Neural progenitor cell (in vitro differentiated cells): ENCODE measurements around the gene RBM33. TPM values are rescaled to one million over a fixed set of nuclear protein-coding genes. Genes with fewer than 3 reads are reported as not detected.

ENCODE experiments used
- DNase-seq: peaks from one replicate; pipeline ENCODE4 v3.0.0-alpha.2; 2016; ENCODE audit warnings: low spot score
- H2AFZ ChIP-seq: fragments of 200-600 bp; sonication (generic); replicated peaks from 2 replicates; pipeline ENCODE4 v1.6.1; 2016; ENCODE audit warnings: antibody characterized with exemption
- H3F3A ChIP-seq: fragments of 200-600 bp; sonication (generic); 2 replicates; pipeline ENCODE4 v1.6.1; 2016; ENCODE audit warnings: antibody characterized with exemption, low read depth
- H3K27ac ChIP-seq: fragments of 200-600 bp; sonication (generic); 2 replicates; pipeline ENCODE4 v1.5.1; 2016; ENCODE audit warnings: mild to moderate bottlenecking
- H3K27me3 ChIP-seq: fragments of 200-600 bp; sonication (generic); 2 replicates; pipeline ENCODE4 v1.6.1; 2016; ENCODE audit warnings: mild to moderate bottlenecking, moderate library complexity
- H3K36me3 ChIP-seq: fragments of 200-600 bp; sonication (generic); 2 replicates; pipeline ENCODE4 v1.5.1; 2016
- H3K4me1 ChIP-seq: fragments of 200-600 bp; sonication (generic); 2 replicates; pipeline ENCODE4 v1.6.1; 2016; ENCODE audit warnings: mixed run types
- H3K4me2 ChIP-seq: fragments of 200-600 bp; sonication (generic); 2 replicates; pipeline ENCODE4 v1.6.1; 2016
- H3K4me3 ChIP-seq: fragments of 200-600 bp; sonication (generic); 2 replicates; pipeline ENCODE4 v1.5.1; 2016
- H3K79me2 ChIP-seq: fragments of 200-600 bp; sonication (generic); 2 replicates; pipeline ENCODE4 v1.6.1; 2016; ENCODE audit warnings: low read depth
- H3K9ac ChIP-seq: fragments of 200-600 bp; sonication (generic); 2 replicates; pipeline ENCODE4 v1.6.1; 2016
- H3K9me3 ChIP-seq: fragments of 200-600 bp; sonication (generic); 2 replicates; pipeline ENCODE4 v1.5.1; 2016; ENCODE audit warnings: low read depth
- H4K20me1 ChIP-seq: fragments of 200-600 bp; sonication (generic); 2 replicates; pipeline ENCODE4 v1.6.1; 2016; ENCODE audit warnings: low read depth
- H3K27ac Mint-ChIP-seq: 3 replicates; pipeline ENCODE4 v1.8.0; 2021; ENCODE audit warnings: mixed read lengths
- H3K27me3 Mint-ChIP-seq: 2 replicates; pipeline ENCODE4 v1.8.0; 2022; ENCODE audit warnings: low read depth, mild to moderate bottlenecking, inconsistent platforms, moderate library complexity, mixed read lengths; ENCODE audit not compliant: insufficient read depth
- H3K36me3 Mint-ChIP-seq: 3 replicates; pipeline ENCODE4 v1.8.0; 2021; ENCODE audit warnings: mixed read lengths
- H3K4me1 Mint-ChIP-seq: 3 replicates; pipeline ENCODE4 v1.8.0; 2021; ENCODE audit warnings: mixed read lengths
- H3K4me3 Mint-ChIP-seq: 3 replicates; pipeline ENCODE4 v1.8.0; 2021; ENCODE audit warnings: mild to moderate bottlenecking, moderate library complexity, mixed read lengths
- H3K9me3 Mint-ChIP-seq: 3 replicates; pipeline ENCODE4 v1.8.0; 2020; ENCODE audit warnings: mixed read lengths
- CTCF ChIP-seq: fragments of 200-600 bp; sonication (generic); IDR thresholded peaks from 2 replicates; pipeline ENCODE4 v1.5.1; 2017; ENCODE audit warnings: antibody characterized with exemption, mild to moderate bottlenecking
- EZH2 ChIP-seq: fragments of 200-600 bp; sonication (generic); IDR thresholded peaks from 2 replicates; pipeline ENCODE4 v1.6.1; 2017; ENCODE audit warnings: antibody characterized with exemption, mild to moderate bottlenecking, moderate library complexity
- EZH2phosphoT487 ChIP-seq: fragments of 200-600 bp; sonication (generic); IDR thresholded peaks from 2 replicates; pipeline ENCODE4 v1.6.1; 2017; ENCODE audit warnings: antibody characterized with exemption
- total RNA-seq: library from RNA; depleted of rRNA; stranded (reverse); fragments of >200 nt; gene quantifications from 2 replicates; pipeline ENCODE4 v1.2.3, GENCODE V29; 2015; ENCODE audit warnings: low replicate concordance

The RBM33 gene
- total RNA-seq, 1 donor from 2014 or later = 48.6 TPM

GRCh38 chr7:155807789-155808548, 163.5 kb downstream of the RBM33 start:
- Histone ChIP-seq H2AFZ (no peak overlapping the region), H4K20me1 (peaks cover 70% of the 10 kb centered on the region), H3F3A (peaks cover 54% of the 10 kb centered on the region), H3K79me2 (no peaks in the 10 kb centered on the region), H3K4me2 (peak overlapping the region; percentile 73), H3K27me3 (peaks cover 100% of the 10 kb centered on the region), H3K36me3 (no peaks in the 10 kb centered on the region), H3K27ac (no peak overlapping the region), H3K4me1 (peaks cover 57% of the 10 kb centered on the region), H3K9ac (no peak overlapping the region), H3K4me3 (peak overlapping the region; percentile 37), H3K9me3 (no peaks in the 10 kb centered on the region)
- Mint-ChIP-seq H3K4me3 (peak overlapping the region; percentile 78), H3K27ac (no peak overlapping the region), H3K27me3 (peaks cover 72% of the 10 kb centered on the region), H3K4me1 (peaks cover 54% of the 10 kb centered on the region), H3K36me3 (no peaks in the 10 kb centered on the region), H3K9me3 (no peaks in the 10 kb centered on the region)
- TF ChIP-seq EZH2phosphoT487 = no peak
- no peak for TF ChIP-seq CTCF
- no peak for TF ChIP-seq EZH2
- no peak for DNase-seq

- peaks cover 100% of the 10 kb centered on the region for H3K27me3 ChIP-seq
- H3K4me1 Mint-ChIP-seq = peaks cover 53% of the 10 kb centered on the region
- H3K27ac Mint-ChIP-seq = no peak overlapping the region
- H3K79me2 ChIP-seq = no peaks in the 10 kb centered on the region
- H3K9me3 Mint-ChIP-seq = no peaks in the 10 kb centered on the region
- no peak overlapping the region for H3K9ac ChIP-seq
- peak overlapping the region; percentile 73 for H3K4me2 ChIP-seq
- H3K4me3 Mint-ChIP-seq = peak overlapping the region; percentile 84
- H3K4me3 ChIP-seq = peak overlapping the region; percentile 37
- no peak overlapping the region for H3K27ac ChIP-seq
- peak; percentile 73 for DNase-seq
- H3F3A ChIP-seq = peaks cover 49% of the 10 kb centered on the region
- H3K36me3 ChIP-seq = no peaks in the 10 kb centered on the region
- no peaks in the 10 kb centered on the region for H3K36me3 Mint-ChIP-seq
- peaks cover 52% of the 10 kb centered on the region for H3K4me1 ChIP-seq
- no peak overlapping the region for H2AFZ ChIP-seq
- TF ChIP-seq EZH2phosphoT487 (peak; percentile 96), EZH2 (peak; percentile 93), CTCF (no peak)
- H3K9me3 ChIP-seq = no peaks in the 10 kb centered on the region
- H4K20me1 ChIP-seq = peaks cover 78% of the 10 kb centered on the region
- H3K27me3 Mint-ChIP-seq = peaks cover 73% of the 10 kb centered on the region
Measured at GRCh38 chr7:155808549-155809331, 164.3 kb downstream of the RBM33 start.

- no peaks in the 10 kb centered on the region for H3K79me2 ChIP-seq
- H2AFZ ChIP-seq = no peak overlapping the region
- H3K9me3 Mint-ChIP-seq = no peaks in the 10 kb centered on the region
- H3K4me1 ChIP-seq = peaks cover 49% of the 10 kb centered on the region
- H3F3A ChIP-seq = peaks cover 42% of the 10 kb centered on the region
- TF ChIP-seq EZH2 (no peak), CTCF (no peak), EZH2phosphoT487 (peak; percentile 49)
- peak overlapping the region; percentile 37 for H3K4me3 ChIP-seq
- H3K27me3 ChIP-seq = peaks cover 100% of the 10 kb centered on the region
- H3K36me3 Mint-ChIP-seq = no peaks in the 10 kb centered on the region
- DNase-seq = peak; percentile 43
- H3K27ac ChIP-seq = no peak overlapping the region
- H3K9me3 ChIP-seq = no peaks in the 10 kb centered on the region
- peak overlapping the region; percentile 84 for H3K4me3 Mint-ChIP-seq
- H3K36me3 ChIP-seq = no peaks in the 10 kb centered on the region
- peaks cover 83% of the 10 kb centered on the region for H4K20me1 ChIP-seq
- H3K27ac Mint-ChIP-seq = no peak overlapping the region
- H3K27me3 Mint-ChIP-seq = peaks cover 74% of the 10 kb centered on the region
- peaks cover 50% of the 10 kb centered on the region for H3K4me1 Mint-ChIP-seq
- H3K9ac ChIP-seq = no peak overlapping the region
- H3K4me2 ChIP-seq = peak overlapping the region; percentile 73
Measured at GRCh38 chr7:155809332-155809946, 165.0 kb downstream of the RBM33 start.
